ENCODE measurements around the gene HSPA14. TPM values are rescaled to one million over a fixed set of nuclear protein-coding genes. Genes with fewer than 3 reads are reported as not detected.

Gene HSPA14
- total RNA-seq, 1 donor from 2014 or later: 10.7 TPM

- peak overlapping the region; percentile 95 for H3K4me3 ChIP-seq (ENCODE audit: low read depth, low read length)
- TF ChIP-seq, protein P1, sequence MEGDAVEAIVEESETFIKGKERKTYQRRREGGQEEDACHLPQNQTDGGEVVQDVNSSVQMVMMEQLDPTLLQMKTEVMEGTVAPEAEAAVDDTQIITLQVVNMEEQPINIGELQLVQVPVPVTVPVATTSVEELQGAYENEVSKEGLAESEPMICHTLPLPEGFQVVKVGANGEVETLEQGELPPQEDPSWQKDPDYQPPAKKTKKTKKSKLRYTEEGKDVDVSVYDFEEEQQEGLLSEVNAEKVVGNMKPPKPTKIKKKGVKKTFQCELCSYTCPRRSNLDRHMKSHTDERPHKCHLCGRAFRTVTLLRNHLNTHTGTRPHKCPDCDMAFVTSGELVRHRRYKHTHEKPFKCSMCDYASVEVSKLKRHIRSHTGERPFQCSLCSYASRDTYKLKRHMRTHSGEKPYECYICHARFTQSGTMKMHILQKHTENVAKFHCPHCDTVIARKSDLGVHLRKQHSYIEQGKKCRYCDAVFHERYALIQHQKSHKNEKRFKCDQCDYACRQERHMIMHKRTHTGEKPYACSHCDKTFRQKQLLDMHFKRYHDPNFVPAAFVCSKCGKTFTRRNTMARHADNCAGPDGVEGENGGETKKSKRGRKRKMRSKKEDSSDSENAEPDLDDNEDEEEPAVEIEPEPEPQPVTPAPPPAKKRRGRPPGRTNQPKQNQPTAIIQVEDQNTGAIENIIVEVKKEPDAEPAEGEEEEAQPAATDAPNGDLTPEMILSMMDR (conservative IDR thresholded peaks at IDR 0.05; ENCODE audit: low read depth, low read length): no peak
- DNase-seq (ENCODE audit: low read depth): no peak
Measured at GRCh38 chr10:14876764-14877163, 38.7 kb downstream of the HSPA14 start.

DNA sequence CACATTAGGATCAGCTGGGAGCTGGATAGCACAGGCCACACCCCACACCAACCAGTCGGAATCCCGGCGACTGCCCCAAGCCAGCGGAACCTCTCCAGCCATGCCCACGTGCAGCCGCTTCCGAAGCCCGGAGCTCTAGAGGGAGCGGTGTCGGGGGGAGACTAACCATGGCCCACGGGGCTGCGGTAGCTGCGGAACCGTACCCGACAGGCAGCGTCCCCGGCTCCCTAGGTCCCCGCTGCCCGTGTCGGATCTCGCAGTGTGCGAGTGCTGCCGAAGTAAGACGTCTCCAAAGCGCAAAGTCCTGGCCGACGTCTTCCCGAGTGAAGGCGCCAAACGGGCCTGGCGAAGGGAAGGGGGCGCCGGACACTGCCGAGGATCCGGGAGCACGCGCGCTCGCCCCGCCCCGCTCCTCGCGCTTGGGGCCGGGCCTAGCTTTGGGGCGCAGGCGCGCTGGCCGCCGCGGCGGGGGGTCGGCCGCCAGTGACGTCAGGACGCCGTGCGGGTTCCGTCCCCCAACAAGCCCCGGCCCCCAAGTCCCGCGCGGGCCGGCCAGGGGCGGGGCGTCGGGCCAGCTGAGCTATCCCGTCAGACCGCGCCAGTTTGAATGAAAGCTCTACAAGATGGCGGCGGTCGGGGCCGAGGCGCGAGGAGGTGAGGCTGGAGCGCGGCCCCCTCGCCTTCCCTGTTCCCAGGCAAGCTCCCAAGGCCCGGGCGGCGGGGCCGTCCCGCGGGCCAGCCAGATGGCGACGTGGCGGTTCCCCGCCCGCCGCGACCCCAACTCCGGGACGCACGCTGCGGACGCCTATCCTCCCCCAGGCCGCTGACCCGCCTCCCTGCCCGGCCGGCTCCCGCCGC, 40.4 kb downstream of the HSPA14 start, which contains the start of gene SUV39H2:
TSS of gene SUV39H2 (plus strand) at position 601 of the 858 bp plus-strand sequence. CDS start at position 624, 23 bp downstream.
- peak within 1 kb of the TSS; percentile 95 for H3K4me3 ChIP-seq (ENCODE audit: low read depth, low read length)
- peak; percentile 23 for DNase-seq (ENCODE audit: low read depth)
- TF ChIP-seq, protein P1 (conservative IDR thresholded peaks at IDR 0.05; ENCODE audit: low read depth, low read length): no peak

GRCh38 chr10:14879124-14879927, 41.2 kb downstream of the HSPA14 start:
- peak overlapping the region; percentile 95 for H3K4me3 ChIP-seq (ENCODE audit: low read depth, low read length)
- TF ChIP-seq, protein P1 (conservative IDR thresholded peaks at IDR 0.05; ENCODE audit: low read depth, low read length): no peak
- no peak for DNase-seq (ENCODE audit: low read depth)

- TF ChIP-seq, protein P1 (conservative IDR thresholded peaks at IDR 0.05; ENCODE audit: low read depth, low read length): no peak
- peak overlapping the region; percentile 95 for H3K4me3 ChIP-seq (ENCODE audit: low read depth, low read length)
- no peak for DNase-seq (ENCODE audit: low read depth)
Measured at GRCh38 chr10:14879928-14880193, 41.8 kb downstream of the HSPA14 start.

- TF ChIP-seq, protein P1 (conservative IDR thresholded peaks at IDR 0.05; ENCODE audit: low read depth, low read length): no peak
- DNase-seq (ENCODE audit: low read depth): no peak
- H3K4me3 ChIP-seq (ENCODE audit: low read depth, low read length): peak overlapping the region; percentile 95
Measured at GRCh38 chr10:14880229-14880628, 42.1 kb downstream of the HSPA14 start.

- H3K4me3 ChIP-seq (ENCODE audit: low read depth, low read length): no peak overlapping the region
- no peak for DNase-seq (ENCODE audit: low read depth)
- TF ChIP-seq, protein P1 (conservative IDR thresholded peaks at IDR 0.05; ENCODE audit: low read depth, low read length): no peak
Measured at GRCh38 chr10:14884082-14884481, 46.0 kb downstream of the HSPA14 start.

Measured in epithelial cell of proximal tubule (primary cell).